A673 (cell line): ENCODE data around the gene FAN1. TPM values are rescaled to one million over a fixed set of nuclear protein-coding genes. Genes with fewer than 3 reads are reported as not detected.

Experiments
- BruUV-seq: library from RNA; stranded (reverse); fragments of 400-500 nt; replicated peaks from 2 replicates; lab custom pipeline; 2021; lab: Mats Ljungman, UMichigan
- CTCF ChIA-PET: fragments of 300-600 bp; sonication (Branson Sonifier 250); formaldehyde crosslinking; loops from one replicate; lab custom pipeline; 2022; ENCODE audit warnings: antibody characterized with exemption; lab: Charles Lee
- POLR2A ChIA-PET: fragments of 300-600 bp; sonication (Branson Sonifier 250); formaldehyde crosslinking; loops from one replicate; lab custom pipeline; 2022; ENCODE audit warnings: antibody characterized with exemption; ENCODE audit not compliant: low non-redundant PET; lab: Charles Lee
- DNase-seq: peaks from one replicate; pipeline ENCODE4 v3.0.0-alpha.2; 2015; ENCODE audit warnings: low spot score
- H3K27ac ChIP-seq: fragments of 200-600 bp; sonication (generic); 2 replicates; pipeline ENCODE4 v1.5.1; 2016; ENCODE audit warnings: mixed run types, low read depth, mild to moderate bottlenecking, mixed read lengths, antibody characterized with exemption, low read length; ENCODE audit not compliant: poor library complexity, severe bottlenecking
- H3K27me3 ChIP-seq: fragments of 200-600 bp; sonication (generic); replicated peaks from 2 replicates; pipeline ENCODE4 v1.6.1; 2017; ENCODE audit warnings: mixed run types, low read depth, mild to moderate bottlenecking, mixed read lengths, antibody characterized with exemption, low read length; ENCODE audit not compliant: insufficient read depth, poor library complexity
- H3K36me3 ChIP-seq: fragments of 200-600 bp; sonication (generic); 2 replicates; pipeline ENCODE4 v1.6.1; 2016; ENCODE audit warnings: mixed run types, mild to moderate bottlenecking, mixed read lengths, antibody characterized with exemption, low read length; ENCODE audit not compliant: insufficient read depth, poor library complexity, severe bottlenecking
- H3K4me1 ChIP-seq: fragments of 200-600 bp; sonication (generic); 2 replicates; pipeline ENCODE4 v1.6.1; 2017; ENCODE audit warnings: mixed run types, mild to moderate bottlenecking, mixed read lengths, antibody characterized with exemption, low read length; ENCODE audit not compliant: insufficient read depth, poor library complexity, severe bottlenecking
- H3K4me3 ChIP-seq: fragments of 200-600 bp; sonication (generic); 2 replicates; pipeline ENCODE4 v1.5.1; 2016; ENCODE audit warnings: low read depth, mixed run types, mild to moderate bottlenecking, mixed read lengths, low read length; ENCODE audit not compliant: poor library complexity, severe bottlenecking
- H3K9me3 ChIP-seq: fragments of 200-600 bp; sonication (generic); 2 replicates; pipeline ENCODE4 v1.6.1; 2016; ENCODE audit warnings: mixed run types, low read depth, mild to moderate bottlenecking, mixed read lengths, antibody characterized with exemption, low read length; ENCODE audit not compliant: poor library complexity, severe bottlenecking
- EZH2 ChIP-seq: fragments of 200-600 bp; sonication (generic); IDR thresholded peaks from 2 replicates; pipeline ENCODE4 v1.6.1; 2017; ENCODE audit warnings: borderline replicate concordance, low read depth, mild to moderate bottlenecking, mixed read lengths, antibody characterized with exemption, low read length; ENCODE audit not compliant: poor library complexity, severe bottlenecking
- intact Hi-C: fragments of 100-400 bp; cut with micrococcal nuclease; formaldehyde crosslinking; loops from one replicate; pipeline ENCODE4 v1.10.0; 2022; ENCODE audit not compliant: unreplicated experiment
- total RNA-seq: library from RNA; stranded (reverse); gene quantifications from 2 replicates; pipeline ENCODE4 v1.2.3, GENCODE V29; 2021
- TF ChIP-seq, protein P1 (sequence below): fragments of 300-800, 200-600 bp; sonication (generic); conservative IDR thresholded peaks from 2 replicates; pipeline ENCODE4 v1.5.1; 2017; ENCODE audit warnings: low read depth, mild to moderate bottlenecking, antibody characterized with exemption, low read length, moderate library complexity, mixed read lengths

Gene FAN1
- total RNA-seq, 1 experiment from 2014 or later = 36.2 TPM

DNA sequence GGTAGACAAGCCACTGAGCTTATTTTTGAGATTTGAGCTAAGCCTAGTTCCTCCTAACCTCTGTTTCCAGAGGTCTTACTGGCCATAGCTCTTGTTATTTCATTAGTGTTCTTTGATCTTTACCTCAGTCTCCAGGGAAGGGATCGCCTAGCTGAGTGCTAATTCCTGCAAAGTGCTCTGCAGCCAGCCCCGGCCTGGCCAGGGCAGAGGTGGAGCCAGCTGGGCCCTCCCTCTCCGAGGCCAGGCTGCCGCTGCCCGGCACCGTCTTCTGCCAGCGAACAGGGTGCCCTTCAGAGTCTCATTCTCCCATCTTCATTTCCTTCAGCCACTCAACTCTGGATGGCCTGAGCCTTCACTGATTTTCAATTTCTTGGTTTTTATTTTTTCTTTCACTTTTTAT, 19.7 kb downstream of the FAN1 start:
- ChIA-PET POLR2A (no interaction called here), CTCF (no interaction called here)
- Histone ChIP-seq H3K36me3 (peaks cover 73% of the 10 kb centered on the region), H3K27ac (no peak overlapping the region), H3K4me3 (no peak overlapping the region), H3K9me3 (no peaks in the 10 kb centered on the region), H3K27me3 (no peaks in the 10 kb centered on the region), H3K4me1 (no peaks in the 10 kb centered on the region)
- TF ChIP-seq EZH2 = no peak
- TF ChIP-seq, protein P1, sequence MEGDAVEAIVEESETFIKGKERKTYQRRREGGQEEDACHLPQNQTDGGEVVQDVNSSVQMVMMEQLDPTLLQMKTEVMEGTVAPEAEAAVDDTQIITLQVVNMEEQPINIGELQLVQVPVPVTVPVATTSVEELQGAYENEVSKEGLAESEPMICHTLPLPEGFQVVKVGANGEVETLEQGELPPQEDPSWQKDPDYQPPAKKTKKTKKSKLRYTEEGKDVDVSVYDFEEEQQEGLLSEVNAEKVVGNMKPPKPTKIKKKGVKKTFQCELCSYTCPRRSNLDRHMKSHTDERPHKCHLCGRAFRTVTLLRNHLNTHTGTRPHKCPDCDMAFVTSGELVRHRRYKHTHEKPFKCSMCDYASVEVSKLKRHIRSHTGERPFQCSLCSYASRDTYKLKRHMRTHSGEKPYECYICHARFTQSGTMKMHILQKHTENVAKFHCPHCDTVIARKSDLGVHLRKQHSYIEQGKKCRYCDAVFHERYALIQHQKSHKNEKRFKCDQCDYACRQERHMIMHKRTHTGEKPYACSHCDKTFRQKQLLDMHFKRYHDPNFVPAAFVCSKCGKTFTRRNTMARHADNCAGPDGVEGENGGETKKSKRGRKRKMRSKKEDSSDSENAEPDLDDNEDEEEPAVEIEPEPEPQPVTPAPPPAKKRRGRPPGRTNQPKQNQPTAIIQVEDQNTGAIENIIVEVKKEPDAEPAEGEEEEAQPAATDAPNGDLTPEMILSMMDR = no peak
- BruUV-seq = no TSS peak
- DNase-seq = no peak
- intact Hi-C loops = no loop called here

DNA sequence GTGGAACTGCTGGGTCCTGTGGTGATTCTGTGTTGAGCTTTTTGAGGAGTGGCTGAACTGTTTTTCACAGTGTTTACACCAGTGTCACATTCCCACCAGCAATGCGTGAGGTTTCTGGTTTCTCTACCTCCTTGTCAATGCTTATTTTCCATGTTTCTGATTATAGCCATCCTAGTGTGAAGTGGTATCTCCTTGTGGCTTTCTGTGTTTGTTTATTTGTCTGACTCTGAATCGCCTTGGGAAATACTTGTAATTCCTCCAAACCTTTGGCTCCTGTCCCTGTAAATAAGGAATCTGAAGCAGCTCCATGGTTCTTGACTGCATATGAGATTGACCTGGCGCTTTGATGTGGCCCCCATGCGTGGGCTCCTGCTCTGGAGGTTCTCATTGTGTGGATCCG, 20.6 kb downstream of the FAN1 start:
- H3K4me3 ChIP-seq = no peak overlapping the region
- peaks cover 74% of the 10 kb centered on the region for H3K36me3 ChIP-seq
- BruUV-seq = no TSS peak
- ChIA-PET CTCF (no interaction called here), POLR2A (no interaction called here)
- TF ChIP-seq, protein P1 = no peak
- no peak for TF ChIP-seq EZH2
- DNase-seq = no peak
- H3K27me3 ChIP-seq = no peaks in the 10 kb centered on the region
- H3K4me1 ChIP-seq = no peaks in the 10 kb centered on the region
- H3K27ac ChIP-seq = no peak overlapping the region
- no peaks in the 10 kb centered on the region for H3K9me3 ChIP-seq
- intact Hi-C loops = no loop called here

DNA sequence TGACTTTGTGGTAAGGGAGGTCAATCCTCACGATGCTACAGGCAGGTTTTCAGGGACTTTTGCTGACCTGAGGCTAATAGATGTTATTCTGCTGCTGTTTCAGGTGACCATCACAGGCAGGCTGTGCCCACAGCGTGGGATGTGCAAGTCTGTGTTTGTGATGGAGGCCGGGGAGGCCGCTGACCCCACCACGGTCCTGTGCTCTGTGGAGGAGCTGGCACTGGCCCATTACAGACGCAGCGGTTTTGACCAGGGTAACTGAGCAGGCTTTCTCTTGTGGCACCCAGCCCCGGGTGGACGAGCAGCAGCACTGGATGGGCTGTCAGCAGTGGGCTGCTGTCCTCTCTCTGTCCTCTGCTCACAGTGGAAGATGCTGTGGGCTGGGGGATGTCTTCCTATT, 22.0 kb downstream of the FAN1 start:
- TF ChIP-seq, protein P1 = no peak
- intact Hi-C loops = no loop called here
- POLR2A ChIA-PET = no interaction called here
- peaks cover 69% of the 10 kb centered on the region for H3K36me3 ChIP-seq
- no peaks in the 10 kb centered on the region for H3K9me3 ChIP-seq
- BruUV-seq = no TSS peak
- no peaks in the 10 kb centered on the region for H3K27me3 ChIP-seq
- DNase-seq = no peak
- CTCF ChIA-PET = no interaction called here
- H3K4me1 ChIP-seq = no peaks in the 10 kb centered on the region
- H3K4me3 ChIP-seq = no peak overlapping the region
- no peak overlapping the region for H3K27ac ChIP-seq
